ENCODE measurements around the gene HMG20B. TPM values are rescaled to one million over a fixed set of nuclear protein-coding genes. Genes with fewer than 3 reads are reported as not detected.

HMG20B gene
- total and polyA plus RNA-seq, 8 donors, result 39.8 to 638 (median 96.8) TPM

DNA sequence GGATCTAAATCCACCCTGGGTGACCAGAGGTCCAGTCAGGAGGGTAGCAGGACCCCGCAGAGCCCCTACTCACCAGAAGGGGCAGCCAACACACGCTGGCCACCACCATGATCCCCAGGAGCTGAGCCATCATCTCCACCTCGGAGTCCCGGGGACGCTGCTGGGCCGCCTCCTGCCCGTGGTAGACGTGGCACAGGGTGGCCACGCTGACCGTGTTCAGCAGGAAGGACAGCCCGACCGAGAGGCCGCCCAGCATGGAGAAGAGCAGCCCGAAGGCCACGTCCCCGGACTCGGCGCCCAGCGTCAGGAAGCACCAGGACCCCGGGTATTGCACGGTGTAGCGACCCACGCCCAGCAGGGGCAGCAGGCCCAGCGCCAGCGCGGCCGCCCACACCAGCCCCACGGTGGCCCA is 27.0 kb downstream of the HMG20B start:
- no peak for DNase-seq
- H3K4me1 ChIP-seq, result peaks cover 0 to 18% (median 10%) of the 10 kb centered on the region in 4 donors
- H3K27me3 ChIP-seq, result peaks cover 0 to 9% (median 0%) of the 10 kb centered on the region in 3 donors
- H3K4me3 ChIP-seq, result no peak overlapping the region
- no peak for TF ChIP-seq POLR2A (IDR thresholded peaks at IDR 0.05)
- TF ChIP-seq CTCF (IDR thresholded peaks at IDR 0.05), result no peak
- TF ChIP-seq EP300 (IDR thresholded peaks at IDR 0.05), result no peak
- no peak for TF ChIP-seq POLR2AphosphoS5 (IDR thresholded peaks at IDR 0.05)
- intact Hi-C loops (cut with DNase I; ENCODE audit: low total_unique reads), result no loop called here
- peaks cover 0 to 17% (median 5%) of the 10 kb centered on the region in 4 donors for H3K36me3 ChIP-seq
- 83 to 95% (median 91%) methylated on average over 4 to 28 of the region's 28 CpGs for WGBS, 5 donors
- no peaks in the 10 kb centered on the region for H3K9me3 ChIP-seq
- H3K27ac ChIP-seq, result no peak overlapping the region

- TF ChIP-seq POLR2A (IDR thresholded peaks at IDR 0.05) (no peak), EP300 (IDR thresholded peaks at IDR 0.05) (no peak), CTCF (IDR thresholded peaks at IDR 0.05) (no peak), POLR2AphosphoS5 (IDR thresholded peaks at IDR 0.05) (no peak)
- 80 to 89% (median 85%) methylated on average over 12 of the region's 12 CpGs for WGBS, 5 donors
- H3K9me3 ChIP-seq, result no peaks in the 10 kb centered on the region
- peaks cover 2 to 30% (median 19%) of the 10 kb centered on the region in 4 donors for H3K4me1 ChIP-seq
- H3K4me3 ChIP-seq, result no peak overlapping the region
- H3K27me3 ChIP-seq, result peaks cover 0 to 8% (median under 1%) of the 10 kb centered on the region in 3 donors
- H3K27ac ChIP-seq, result no peak overlapping the region
- H3K36me3 ChIP-seq, result peaks cover 0 to 11% (median 5%) of the 10 kb centered on the region in 4 donors
- no peak for DNase-seq
- intact Hi-C loops (cut with DNase I; ENCODE audit: low total_unique reads), result no loop called here
Measured at GRCh38 chr19:3601021-3601420, 28.3 kb downstream of the HMG20B start.

DNA sequence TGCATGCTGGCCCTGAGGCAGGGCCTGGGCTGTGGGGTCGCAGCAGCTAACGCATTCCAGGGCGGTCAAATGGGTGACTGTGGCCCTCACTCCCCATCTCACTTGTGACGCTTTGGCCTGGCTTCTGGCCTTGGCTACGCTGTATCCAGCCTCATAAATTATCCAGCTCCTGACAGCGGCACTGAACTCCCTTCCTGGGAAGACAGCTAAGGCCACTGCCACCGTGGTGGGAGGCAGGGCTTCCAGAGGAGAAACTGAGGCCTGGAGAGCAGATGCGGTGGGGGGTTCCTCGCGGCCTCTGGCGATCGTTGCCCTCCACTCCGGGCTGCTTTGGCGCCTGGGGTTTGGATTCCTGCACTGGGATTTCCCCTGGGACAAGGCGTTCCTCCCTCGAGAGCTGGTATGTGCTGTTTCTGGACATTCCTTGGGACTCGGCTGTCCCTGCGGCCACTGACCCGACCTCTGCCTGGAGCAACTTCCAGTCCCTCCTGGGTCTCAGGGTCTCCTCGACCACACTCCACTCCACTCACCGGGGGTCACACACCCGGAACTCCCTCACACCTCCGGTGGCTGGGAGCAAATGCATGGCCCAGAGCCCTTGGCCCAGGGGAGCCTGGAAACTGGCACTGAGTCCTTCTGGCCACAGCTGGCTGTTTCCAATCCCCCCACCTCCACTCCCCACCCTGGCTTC is 30.5 kb downstream of the HMG20B start:
- no peak for DNase-seq

More for the DNA sequence above, 30.5 kb downstream of the HMG20B start:
- Histone ChIP-seq H3K36me3 (peaks cover 0 to 11% (median 5%) of the 10 kb centered on the region in 4 donors), H3K27me3 (peaks cover 0 to 31% (median 4%) of the 10 kb centered on the region in 3 donors), H3K27ac (peak overlapping the region; percentile 44 to 70 (median 53)), H3K4me1 (peaks cover 13 to 50% (median 40%) of the 10 kb centered on the region in 4 donors), H3K9me3 (no peaks in the 10 kb centered on the region), H3K4me3 (no peak overlapping the region)
- 50 to 73% (median 66%) methylated on average over 20 to 23 of the region's 23 CpGs for WGBS, 5 donors
- no peak for TF ChIP-seq EP300 (IDR thresholded peaks at IDR 0.05)
- TF ChIP-seq POLR2AphosphoS5 (IDR thresholded peaks at IDR 0.05), result peak in 1 of 3 donors; percentile 10
- no peak for TF ChIP-seq CTCF (IDR thresholded peaks at IDR 0.05)
- no peak for TF ChIP-seq POLR2A (IDR thresholded peaks at IDR 0.05)
- intact Hi-C loops (cut with DNase I; ENCODE audit: low total_unique reads), result no loop called here

Measured in stomach (tissue), 9 donors.